Measurements from ENCODE around the gene KATNAL1. TPM values are rescaled to one million over a fixed set of nuclear protein-coding genes. Genes with fewer than 3 reads are reported as not detected.

Gene KATNAL1
- total RNA-seq, 1 donor from 2014 or later, result 42.0 TPM

DNA sequence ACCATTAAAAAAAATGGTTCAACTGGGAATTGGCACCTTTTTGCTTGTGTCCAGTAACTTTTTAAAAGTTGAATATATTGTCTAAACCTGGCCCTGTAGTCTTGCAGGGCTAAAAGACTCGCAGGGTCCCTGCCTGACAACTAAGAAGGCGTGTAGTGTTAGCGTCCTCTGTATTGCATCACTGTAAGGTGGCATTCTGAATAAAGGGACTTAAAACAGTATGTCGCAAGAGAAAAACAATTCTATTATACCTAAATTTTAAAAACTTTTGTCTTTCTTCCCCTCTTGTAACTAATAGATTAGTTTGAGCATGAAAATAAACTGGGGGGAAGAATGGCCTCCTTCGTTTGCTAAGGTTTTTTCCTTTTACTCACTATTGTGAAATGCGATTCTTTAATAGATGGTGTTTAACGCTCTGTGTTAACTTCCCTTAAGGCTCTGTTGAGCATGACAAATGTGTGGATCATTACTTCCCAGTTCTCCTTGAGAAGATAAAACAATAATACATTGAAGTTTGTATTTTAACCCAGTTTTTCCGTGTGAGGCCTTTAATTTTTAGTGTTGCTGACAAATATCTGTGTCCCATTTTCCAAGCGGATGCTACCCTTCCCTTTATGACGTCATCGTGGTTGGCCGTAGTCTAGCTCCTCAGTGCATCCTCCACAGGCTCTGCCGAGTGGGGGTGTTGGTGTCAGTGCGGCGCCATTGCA lies 134.6 kb downstream of the KATNAL1 start:
- TF ChIP-seq, protein P1, sequence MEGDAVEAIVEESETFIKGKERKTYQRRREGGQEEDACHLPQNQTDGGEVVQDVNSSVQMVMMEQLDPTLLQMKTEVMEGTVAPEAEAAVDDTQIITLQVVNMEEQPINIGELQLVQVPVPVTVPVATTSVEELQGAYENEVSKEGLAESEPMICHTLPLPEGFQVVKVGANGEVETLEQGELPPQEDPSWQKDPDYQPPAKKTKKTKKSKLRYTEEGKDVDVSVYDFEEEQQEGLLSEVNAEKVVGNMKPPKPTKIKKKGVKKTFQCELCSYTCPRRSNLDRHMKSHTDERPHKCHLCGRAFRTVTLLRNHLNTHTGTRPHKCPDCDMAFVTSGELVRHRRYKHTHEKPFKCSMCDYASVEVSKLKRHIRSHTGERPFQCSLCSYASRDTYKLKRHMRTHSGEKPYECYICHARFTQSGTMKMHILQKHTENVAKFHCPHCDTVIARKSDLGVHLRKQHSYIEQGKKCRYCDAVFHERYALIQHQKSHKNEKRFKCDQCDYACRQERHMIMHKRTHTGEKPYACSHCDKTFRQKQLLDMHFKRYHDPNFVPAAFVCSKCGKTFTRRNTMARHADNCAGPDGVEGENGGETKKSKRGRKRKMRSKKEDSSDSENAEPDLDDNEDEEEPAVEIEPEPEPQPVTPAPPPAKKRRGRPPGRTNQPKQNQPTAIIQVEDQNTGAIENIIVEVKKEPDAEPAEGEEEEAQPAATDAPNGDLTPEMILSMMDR (IDR thresholded peaks at IDR 0.05; ENCODE audit: insufficient read depth, low read depth, low read length), result no peak
- no peak for TF ChIP-seq EZH2 (IDR thresholded peaks at IDR 0.05; ENCODE audit: insufficient read depth, low read length)
- H3K27me3 ChIP-seq (ENCODE audit: insufficient read depth, low read length), result no peaks in the 10 kb centered on the region
- H2AFZ ChIP-seq (ENCODE audit: low read depth, low read length), result no peak overlapping the region
- no peak for DNase-seq (ENCODE audit: low read depth)
- no peak overlapping the region for H3K27ac ChIP-seq (ENCODE audit: low read depth, low read length)
- Mint-ChIP-seq H3K9me3 (ENCODE audit: unreplicated experiment) (no peaks in the 10 kb centered on the region), H3K4me3 (ENCODE audit: unreplicated experiment) (no peak overlapping the region), H3K27ac (ENCODE audit: unreplicated experiment) (no peak overlapping the region), H3K36me3 (ENCODE audit: low read depth, unreplicated experiment) (no peaks in the 10 kb centered on the region), H3K27me3 (ENCODE audit: low read depth, unreplicated experiment) (peaks cover under 1% of the 10 kb centered on the region), H3K4me1 (ENCODE audit: low read depth, unreplicated experiment) (peaks cover 7% of the 10 kb centered on the region)
- H4K20me1 ChIP-seq (ENCODE audit: insufficient read depth, low read length), result no peaks in the 10 kb centered on the region
- no peak overlapping the region for H3K4me2 ChIP-seq (ENCODE audit: low read length)
- FAIRE-seq, result no peak
- no peaks in the 10 kb centered on the region for H3K79me2 ChIP-seq (ENCODE audit: insufficient read depth, low read length)
- H3K4me3 ChIP-seq (ENCODE audit: insufficient read depth, low read depth, low read length), result no peak overlapping the region
- H3K36me3 ChIP-seq (ENCODE audit: insufficient read depth, low read length), result no peaks in the 10 kb centered on the region
- H3K9ac ChIP-seq (ENCODE audit: low read length), result no peak overlapping the region
- H3K9me3 ChIP-seq (ENCODE audit: insufficient read depth, low read depth, low read length), result no peaks in the 10 kb centered on the region
- no peaks in the 10 kb centered on the region for H3K4me1 ChIP-seq (ENCODE audit: insufficient read depth, low read length)

DNA sequence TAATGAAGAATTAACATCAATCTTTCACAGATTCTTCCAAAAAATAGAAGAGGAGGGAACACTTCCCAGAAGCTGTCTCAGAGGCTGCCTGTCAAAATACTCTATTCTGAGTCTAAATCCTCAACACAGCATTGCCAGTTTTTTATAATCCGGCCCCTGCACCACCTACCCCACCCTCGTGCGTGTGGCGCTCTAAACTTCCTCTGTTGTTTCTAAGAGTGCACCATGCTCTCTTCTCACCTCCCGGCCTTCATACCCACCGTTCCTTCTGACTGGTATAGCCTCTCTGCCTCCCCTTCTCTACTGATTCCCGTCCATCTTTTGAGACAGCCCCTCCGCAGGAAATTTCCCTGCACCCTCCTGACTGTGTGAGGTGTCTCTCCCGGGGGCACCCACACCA lies 136.8 kb downstream of the KATNAL1 start:
- Histone ChIP-seq H3K79me2 (ENCODE audit: insufficient read depth, low read length) (no peaks in the 10 kb centered on the region), H3K4me1 (ENCODE audit: insufficient read depth, low read length) (no peaks in the 10 kb centered on the region), H3K36me3 (ENCODE audit: insufficient read depth, low read length) (no peaks in the 10 kb centered on the region), H3K4me2 (ENCODE audit: low read length) (no peak overlapping the region), H3K9me3 (ENCODE audit: insufficient read depth, low read depth, low read length) (no peaks in the 10 kb centered on the region), H3K4me3 (ENCODE audit: insufficient read depth, low read depth, low read length) (no peak overlapping the region), H3K9ac (ENCODE audit: low read length) (no peak overlapping the region), H4K20me1 (ENCODE audit: insufficient read depth, low read length) (no peaks in the 10 kb centered on the region), H3K27me3 (ENCODE audit: insufficient read depth, low read length) (peaks cover 2% of the 10 kb centered on the region), H3K27ac (ENCODE audit: low read depth, low read length) (no peak overlapping the region), H2AFZ (ENCODE audit: low read depth, low read length) (no peak overlapping the region)
- DNase-seq (ENCODE audit: low read depth) (no peak), FAIRE-seq (no peak)
- H3K4me3 Mint-ChIP-seq (ENCODE audit: unreplicated experiment), result no peak overlapping the region
- TF ChIP-seq, protein P1 (IDR thresholded peaks at IDR 0.05; ENCODE audit: insufficient read depth, low read depth, low read length), result no peak
- no peak for TF ChIP-seq EZH2 (IDR thresholded peaks at IDR 0.05; ENCODE audit: insufficient read depth, low read length)
- peaks cover 7% of the 10 kb centered on the region for H3K4me1 Mint-ChIP-seq (ENCODE audit: low read depth, unreplicated experiment)
- no peaks in the 10 kb centered on the region for H3K9me3 Mint-ChIP-seq (ENCODE audit: unreplicated experiment)
- H3K27me3 Mint-ChIP-seq (ENCODE audit: low read depth, unreplicated experiment), result peaks cover 4% of the 10 kb centered on the region
- H3K36me3 Mint-ChIP-seq (ENCODE audit: low read depth, unreplicated experiment), result no peaks in the 10 kb centered on the region
- no peak overlapping the region for H3K27ac Mint-ChIP-seq (ENCODE audit: unreplicated experiment)

DNA sequence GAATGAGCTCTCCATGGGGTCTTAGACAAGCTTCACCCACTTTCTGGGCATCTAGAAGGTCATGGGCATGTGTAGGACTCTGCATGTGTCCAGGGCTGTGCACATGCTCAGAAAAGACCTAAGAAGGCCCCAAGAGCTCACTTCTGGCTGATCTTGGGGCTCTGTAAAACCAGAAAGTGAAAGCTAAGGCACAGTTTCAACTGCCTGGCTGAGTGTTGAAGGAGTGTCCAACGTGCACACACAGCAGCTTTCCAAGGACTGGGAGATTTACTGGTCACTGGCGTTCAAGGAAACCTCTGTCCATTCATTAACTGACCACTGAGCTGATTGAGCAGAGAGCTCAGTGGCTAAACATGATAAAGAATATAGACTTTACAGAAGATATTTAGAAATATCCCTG lies 137.9 kb downstream of the KATNAL1 start:
- no peak for FAIRE-seq
- no peak overlapping the region for H3K27ac Mint-ChIP-seq (ENCODE audit: unreplicated experiment)

More for the DNA sequence above, 137.9 kb downstream of the KATNAL1 start:
- Histone ChIP-seq H3K36me3 (ENCODE audit: insufficient read depth, low read length) (no peaks in the 10 kb centered on the region), H3K4me2 (ENCODE audit: low read length) (no peak overlapping the region), H3K79me2 (ENCODE audit: insufficient read depth, low read length) (no peaks in the 10 kb centered on the region), H3K9me3 (ENCODE audit: insufficient read depth, low read depth, low read length) (no peaks in the 10 kb centered on the region), H3K27me3 (ENCODE audit: insufficient read depth, low read length) (peaks cover 3% of the 10 kb centered on the region), H3K9ac (ENCODE audit: low read length) (no peak overlapping the region), H3K4me1 (ENCODE audit: insufficient read depth, low read length) (no peaks in the 10 kb centered on the region), H4K20me1 (ENCODE audit: insufficient read depth, low read length) (no peaks in the 10 kb centered on the region), H2AFZ (ENCODE audit: low read depth, low read length) (no peak overlapping the region), H3K4me3 (ENCODE audit: insufficient read depth, low read depth, low read length) (no peak overlapping the region), H3K27ac (ENCODE audit: low read depth, low read length) (no peak overlapping the region)
- Mint-ChIP-seq H3K4me1 (ENCODE audit: low read depth, unreplicated experiment) (peaks cover 7% of the 10 kb centered on the region), H3K36me3 (ENCODE audit: low read depth, unreplicated experiment) (no peaks in the 10 kb centered on the region), H3K27me3 (ENCODE audit: low read depth, unreplicated experiment) (peaks cover 9% of the 10 kb centered on the region), H3K4me3 (ENCODE audit: unreplicated experiment) (no peak overlapping the region), H3K9me3 (ENCODE audit: unreplicated experiment) (no peaks in the 10 kb centered on the region)
- no peak for DNase-seq (ENCODE audit: low read depth)
- TF ChIP-seq EZH2 (IDR thresholded peaks at IDR 0.05; ENCODE audit: insufficient read depth, low read length), result no peak
